OCI-LY3 (cell line): ENCODE results near the gene NUP35.

ENCODE experiments used
- H2AFZ ChIP-seq: fragments of 200-600, 300-600 bp; shearing (Covaris generic); 2 replicates; pipeline ENCODE4 v1.6.0; 2014; ENCODE audit warnings: antibody characterized with exemption, low read depth, low read length
- H3K27ac ChIP-seq: fragments of 200-600, 300-600 bp; sonication (generic); 2 replicates; pipeline ENCODE4 v1.5.1; 2014; ENCODE audit warnings: mild to moderate bottlenecking, low read length, moderate library complexity, mixed read lengths
- H3K27me3 ChIP-seq: fragments of 200-600, 300-600 bp; sonication (generic); 2 replicates; pipeline ENCODE4 v1.6.1; 2014; ENCODE audit warnings: low read depth, low read length, mixed read lengths
- H3K36me3 ChIP-seq: fragments of 200-600, 300-600 bp; sonication (generic); replicated peaks from 2 replicates; pipeline ENCODE3; 2014; ENCODE audit warnings: low read depth, low read length, mixed read lengths
- H3K4me1 ChIP-seq: fragments of 300-600, 200-600 bp; sonication (generic); 2 replicates; pipeline ENCODE4 v1.6.1; 2014; ENCODE audit warnings: low read length, mixed read lengths
- H3K4me2 ChIP-seq: fragments of 200-600, 300-600 bp; sonication (generic); 2 replicates; pipeline ENCODE4 v1.6.1; 2014; ENCODE audit warnings: low read length, mixed read lengths
- H3K4me3 ChIP-seq: fragments of 300-600, 200-600 bp; sonication (generic); 2 replicates; pipeline ENCODE4 v1.5.1; 2014; ENCODE audit warnings: antibody characterized with exemption, mild to moderate bottlenecking, low read length, moderate library complexity
- H3K79me2 ChIP-seq: fragments of 300-600, 200-600 bp; shearing (Covaris generic); 2 replicates; pipeline ENCODE4 v1.6.1; 2014; ENCODE audit warnings: mild to moderate bottlenecking, low read length, mixed read lengths
- H3K9ac ChIP-seq: fragments of 300-600, 200-600 bp; shearing (Covaris generic); 2 replicates; pipeline ENCODE4 v1.6.0; 2014; ENCODE audit warnings: mild to moderate bottlenecking, low read length, moderate library complexity
- H3K9me3 ChIP-seq: fragments of 200-600, 300-600 bp; shearing (Covaris generic); 2 replicates; pipeline ENCODE4 v1.6.1; 2014; ENCODE audit warnings: low read length, mixed read lengths; ENCODE audit not compliant: insufficient read depth
- H4K20me1 ChIP-seq: fragments of 200-600, 300-600 bp; sonication (generic); 2 replicates; pipeline ENCODE4 v1.6.1; 2016; ENCODE audit warnings: low read length, mixed read lengths; ENCODE audit not compliant: insufficient read depth
- CTCF ChIP-seq: fragments of 200-600, 300-600 bp; sonication (generic); IDR thresholded peaks from 2 replicates; pipeline ENCODE4 v1.5.1; 2014; ENCODE audit warnings: antibody characterized with exemption, low read length, low read depth
- EZH2phosphoT487 ChIP-seq: fragments of 200-600 bp; shearing (Covaris generic); IDR thresholded peaks from 2 replicates; pipeline ENCODE4 v1.6.1; 2018; ENCODE audit warnings: antibody characterized with exemption, mixed run types, low read depth

Gene NUP35

GRCh38 chr2:183207110-183207509, 82.9 kb downstream of the NUP35 start:
- TF ChIP-seq CTCF (no peak), EZH2phosphoT487 (no peak)
- Histone ChIP-seq H3K36me3 (peaks cover 13% of the 10 kb centered on the region), H3K4me3 (no peak overlapping the region), H3K79me2 (no peaks in the 10 kb centered on the region), H4K20me1 (no peaks in the 10 kb centered on the region), H2AFZ (no peak overlapping the region), H3K4me2 (no peak overlapping the region), H3K27me3 (no peaks in the 10 kb centered on the region), H3K9ac (no peak overlapping the region), H3K9me3 (peaks cover 4% of the 10 kb centered on the region; the same call in 1 of the 2 replicates), H3K4me1 (no peaks in the 10 kb centered on the region; the same call in 1 of the 2 replicates), H3K27ac (no peak overlapping the region)

- Histone ChIP-seq H3K27me3 (no peaks in the 10 kb centered on the region), H3K9ac (no peak overlapping the region), H3K4me3 (no peak overlapping the region), H3K9me3 (peaks cover 8% of the 10 kb centered on the region; the same call in 1 of the 2 replicates), H3K79me2 (no peaks in the 10 kb centered on the region), H3K4me2 (no peak overlapping the region), H3K27ac (no peak overlapping the region), H3K36me3 (peaks cover 26% of the 10 kb centered on the region), H2AFZ (no peak overlapping the region), H4K20me1 (no peaks in the 10 kb centered on the region), H3K4me1 (peaks cover 22% of the 10 kb centered on the region)
- no peak for TF ChIP-seq CTCF
Observed at GRCh38 chr2:183209395-183210028, 85.3 kb downstream of the NUP35 start.
